Chondrocyte (in vitro differentiated cells): ENCODE results near the gene CLIC4. TPM values are rescaled to one million over a fixed set of nuclear protein-coding genes. Genes with fewer than 3 reads are reported as not detected.
A peak's percentile ranks its signal among the peaks of the same experiment; 100 is the strongest.
"Not testable (repeated sequence)": the region's sequence is repeated elsewhere in the genome, so short reads cannot be mapped to it uniquely, and the experiment has no call there.

ENCODE experiments used
- DNase-seq: peaks from one replicate; pipeline ENCODE4 v3.0.0; 2021; ENCODE audit warnings: mixed read lengths, low spot score
- H3K27ac Mint-ChIP-seq: one replicate; pipeline ENCODE4 v1.8.0; 2021; ENCODE audit warnings: mild to moderate bottlenecking, moderate library complexity, mixed read lengths; ENCODE audit not compliant: unreplicated experiment
- H3K27me3 Mint-ChIP-seq: 2 replicates; pipeline ENCODE4 v1.8.0; 2021; ENCODE audit warnings: low read depth, mixed read lengths
- H3K36me3 Mint-ChIP-seq: 2 replicates; pipeline ENCODE4 v1.8.0; 2021; ENCODE audit warnings: low read depth, mixed read lengths
- H3K4me1 Mint-ChIP-seq: 2 replicates; pipeline ENCODE4 v1.8.0; 2021; ENCODE audit warnings: low read depth, mild to moderate bottlenecking, mixed read lengths
- H3K4me3 Mint-ChIP-seq: one replicate; pipeline ENCODE4 v1.8.0; 2021; ENCODE audit warnings: mild to moderate bottlenecking, moderate library complexity, mixed read lengths; ENCODE audit not compliant: unreplicated experiment
- H3K9me3 Mint-ChIP-seq: 2 replicates; pipeline ENCODE4 v1.8.0; 2021; ENCODE audit warnings: low read depth, mixed read lengths
- total RNA-seq: library from RNA; stranded (reverse); gene quantifications from 3 replicates; pipeline ENCODE4 v1.2.1, GENCODE V29; 2021
- TF ChIP-seq, protein P1 (sequence below): fragments of 200-600 bp; sonication (generic); IDR thresholded peaks from 2 replicates; pipeline ENCODE4 v1.5.0; 2021; ENCODE audit warnings: antibody characterized with exemption, mild to moderate bottlenecking, moderate library complexity

CLIC4 gene
- total RNA-seq, 1 donor from 2014 or later: 411 TPM

DNA sequence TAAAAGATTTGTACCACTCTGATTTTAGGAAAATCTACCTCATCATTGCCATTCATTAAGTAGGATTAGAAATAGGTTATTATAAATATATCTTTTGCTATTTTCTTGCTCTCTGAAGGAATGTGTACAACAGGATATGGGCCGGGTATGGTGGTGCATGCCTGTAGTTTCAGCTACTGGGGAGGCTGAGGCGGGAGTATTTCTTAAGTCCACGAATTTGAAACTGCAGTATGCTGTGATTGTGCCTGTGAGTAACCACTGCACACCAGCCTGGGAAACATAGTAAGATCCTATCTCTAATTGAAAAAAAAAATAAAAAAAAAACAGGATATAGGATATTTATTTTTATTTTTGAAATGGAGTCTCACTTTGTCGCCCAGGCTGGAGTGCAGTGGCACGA lies 50.0 kb downstream of the CLIC4 start:
- no peaks in the 10 kb centered on the region for H3K9me3 Mint-ChIP-seq
- no peaks in the 10 kb centered on the region for H3K27me3 Mint-ChIP-seq
- no peak for DNase-seq
- TF ChIP-seq, protein P1, sequence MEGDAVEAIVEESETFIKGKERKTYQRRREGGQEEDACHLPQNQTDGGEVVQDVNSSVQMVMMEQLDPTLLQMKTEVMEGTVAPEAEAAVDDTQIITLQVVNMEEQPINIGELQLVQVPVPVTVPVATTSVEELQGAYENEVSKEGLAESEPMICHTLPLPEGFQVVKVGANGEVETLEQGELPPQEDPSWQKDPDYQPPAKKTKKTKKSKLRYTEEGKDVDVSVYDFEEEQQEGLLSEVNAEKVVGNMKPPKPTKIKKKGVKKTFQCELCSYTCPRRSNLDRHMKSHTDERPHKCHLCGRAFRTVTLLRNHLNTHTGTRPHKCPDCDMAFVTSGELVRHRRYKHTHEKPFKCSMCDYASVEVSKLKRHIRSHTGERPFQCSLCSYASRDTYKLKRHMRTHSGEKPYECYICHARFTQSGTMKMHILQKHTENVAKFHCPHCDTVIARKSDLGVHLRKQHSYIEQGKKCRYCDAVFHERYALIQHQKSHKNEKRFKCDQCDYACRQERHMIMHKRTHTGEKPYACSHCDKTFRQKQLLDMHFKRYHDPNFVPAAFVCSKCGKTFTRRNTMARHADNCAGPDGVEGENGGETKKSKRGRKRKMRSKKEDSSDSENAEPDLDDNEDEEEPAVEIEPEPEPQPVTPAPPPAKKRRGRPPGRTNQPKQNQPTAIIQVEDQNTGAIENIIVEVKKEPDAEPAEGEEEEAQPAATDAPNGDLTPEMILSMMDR: no peak
- H3K4me3 Mint-ChIP-seq: no peak overlapping the region
- peak overlapping the region; percentile 72 for H3K27ac Mint-ChIP-seq
- H3K36me3 Mint-ChIP-seq: peaks cover 5% of the 10 kb centered on the region
- H3K4me1 Mint-ChIP-seq: peaks cover 45% of the 10 kb centered on the region

DNA sequence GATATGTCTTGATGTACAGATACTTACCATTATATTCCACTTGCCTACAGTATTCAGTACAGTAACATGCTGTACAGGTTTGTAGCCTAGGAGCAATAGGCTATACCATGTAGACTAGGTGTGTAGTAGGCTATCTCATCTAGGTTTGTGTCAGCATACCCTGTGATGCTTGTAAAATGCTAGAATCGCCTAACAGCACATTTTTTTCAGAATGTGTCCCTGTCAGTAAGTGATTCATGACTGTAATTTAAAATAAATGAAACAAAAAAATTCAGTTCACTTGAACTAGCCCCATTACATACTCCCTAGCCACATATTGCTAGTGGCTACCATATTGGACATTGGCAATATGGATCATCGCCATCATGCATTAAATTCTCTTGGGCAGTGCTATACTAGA lies 51.3 kb downstream of the CLIC4 start:
- H3K27ac Mint-ChIP-seq: no peak overlapping the region
- DNase-seq: no peak
- no peaks in the 10 kb centered on the region for H3K27me3 Mint-ChIP-seq
- H3K9me3 Mint-ChIP-seq: no peaks in the 10 kb centered on the region
- no peak overlapping the region for H3K4me3 Mint-ChIP-seq
- peaks cover 51% of the 10 kb centered on the region for H3K4me1 Mint-ChIP-seq
- peaks cover 8% of the 10 kb centered on the region for H3K36me3 Mint-ChIP-seq
- TF ChIP-seq, protein P1: no peak

DNA sequence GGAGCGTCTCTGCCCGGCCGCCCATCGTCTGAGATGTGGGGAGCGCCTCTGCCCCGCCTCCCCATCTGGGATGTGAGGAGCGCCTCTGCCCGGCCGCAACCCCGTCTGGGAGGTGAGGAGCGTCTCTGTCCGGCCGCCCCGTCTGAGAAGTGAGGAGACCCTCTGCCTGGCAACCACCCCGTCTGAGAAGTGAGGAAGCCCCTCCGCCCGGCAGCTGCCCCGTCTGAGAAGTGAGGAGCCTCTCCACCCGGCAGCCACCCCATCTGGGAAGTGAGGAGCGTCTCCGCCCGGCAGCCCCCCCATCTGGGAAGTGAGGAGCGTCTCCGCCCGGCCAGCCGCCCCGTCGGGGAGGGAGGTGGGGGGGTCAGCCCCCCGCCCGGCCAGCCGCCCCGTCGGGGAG lies 54.0 kb downstream of the CLIC4 start:
- not testable (repeated sequence) for H3K27me3 Mint-ChIP-seq, H3K36me3 Mint-ChIP-seq, H3K4me3 Mint-ChIP-seq, H3K27ac Mint-ChIP-seq, DNase-seq, H3K9me3 Mint-ChIP-seq
- peaks cover 58% of the 10 kb centered on the region for H3K4me1 Mint-ChIP-seq

DNA sequence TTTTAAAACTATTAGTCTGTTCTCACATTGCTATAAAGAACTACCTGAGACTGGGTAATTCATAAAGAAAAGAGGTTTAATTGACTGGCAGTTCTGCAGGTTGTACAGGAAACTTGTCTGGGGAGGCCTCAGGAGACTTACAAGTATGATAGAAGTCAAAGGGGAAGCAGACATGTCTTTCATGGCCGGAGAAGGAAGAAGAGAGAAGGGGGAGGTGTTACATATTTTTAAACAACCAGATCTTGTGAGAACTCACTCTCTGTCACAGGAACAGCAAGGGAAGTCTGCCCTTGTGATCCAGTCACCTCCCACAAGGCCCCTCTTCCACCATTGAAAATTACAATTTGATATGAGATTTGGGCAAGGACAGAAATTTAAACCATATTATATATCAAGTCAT lies 55.9 kb downstream of the CLIC4 start:
- peak overlapping the region; percentile 78 for H3K27ac Mint-ChIP-seq
- TF ChIP-seq, protein P1: no peak
- no peaks in the 10 kb centered on the region for H3K27me3 Mint-ChIP-seq
- H3K4me1 Mint-ChIP-seq: peaks cover 54% of the 10 kb centered on the region
- H3K9me3 Mint-ChIP-seq: no peaks in the 10 kb centered on the region
- no peak overlapping the region for H3K4me3 Mint-ChIP-seq
- H3K36me3 Mint-ChIP-seq: peaks cover 8% of the 10 kb centered on the region
- DNase-seq: no peak

DNA sequence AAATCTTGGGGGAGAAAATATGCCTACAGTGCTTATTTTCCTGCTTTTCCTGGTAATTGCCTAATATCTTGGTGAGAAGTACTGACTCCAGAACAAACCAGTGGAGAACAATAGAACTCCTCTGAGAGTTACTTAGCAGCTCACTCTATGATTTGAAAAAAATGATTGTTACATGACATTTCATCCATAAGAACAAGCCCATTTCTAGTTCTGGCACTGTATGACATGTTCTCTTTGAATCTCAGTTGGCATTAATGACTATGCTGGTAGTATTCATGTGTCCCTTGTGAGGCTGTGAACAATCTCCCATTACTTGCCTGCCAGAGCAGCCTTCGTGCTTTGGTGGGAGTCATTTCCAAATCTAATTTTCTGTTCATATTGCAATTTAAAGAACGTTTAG lies 58.0 kb downstream of the CLIC4 start:
- Mint-ChIP-seq H3K4me1 (peaks cover 48% of the 10 kb centered on the region), H3K36me3 (peaks cover 11% of the 10 kb centered on the region), H3K4me3 (no peak overlapping the region), H3K27ac (peak overlapping the region; percentile 66), H3K9me3 (no peaks in the 10 kb centered on the region), H3K27me3 (no peaks in the 10 kb centered on the region)
- TF ChIP-seq, protein P1: no peak
- no peak for DNase-seq

DNA sequence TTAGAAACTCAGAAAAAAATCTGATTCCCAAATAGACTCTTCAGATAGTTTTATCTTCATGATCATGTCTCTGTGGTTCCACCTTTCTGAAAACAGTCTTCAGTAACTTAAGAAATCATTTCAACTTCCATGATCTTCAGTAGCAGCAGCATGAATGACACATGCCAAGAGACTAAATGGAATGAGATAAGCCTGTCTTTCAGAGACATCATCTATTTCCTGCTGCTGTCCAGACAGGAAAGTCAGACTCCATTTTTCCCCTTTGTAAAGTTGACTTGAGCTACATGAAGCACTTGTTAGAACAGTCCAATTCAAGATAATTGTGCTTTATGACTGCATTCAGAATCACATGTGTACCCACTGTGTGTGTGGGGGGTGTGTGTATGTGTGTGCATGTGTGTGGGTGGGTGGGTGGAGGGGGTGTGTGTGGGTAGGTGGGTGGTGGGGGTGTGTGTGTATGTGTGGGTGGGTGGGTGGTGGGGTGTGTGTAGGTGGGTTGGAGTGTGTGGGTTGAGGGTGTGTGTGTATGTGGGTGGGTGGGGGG lies 58.8 kb downstream of the CLIC4 start:
- H3K27ac Mint-ChIP-seq: peak overlapping the region; percentile 66
- DNase-seq: no peak
- H3K4me1 Mint-ChIP-seq: peaks cover 53% of the 10 kb centered on the region
- H3K36me3 Mint-ChIP-seq: peaks cover 9% of the 10 kb centered on the region
- H3K27me3 Mint-ChIP-seq: no peaks in the 10 kb centered on the region
- no peak overlapping the region for H3K4me3 Mint-ChIP-seq
- TF ChIP-seq, protein P1: no peak
- no peaks in the 10 kb centered on the region for H3K9me3 Mint-ChIP-seq
